HUES6 (cell line): ENCODE results near the gene C9.
"Not testable (repeated sequence)": the region's sequence is repeated elsewhere in the genome, so short reads cannot be mapped to it uniquely, and the experiment has no call there.

Experiments used
- H3K27ac ChIP-seq: 2 replicates; pipeline ENCODE4 v1.7.0; 2013; ENCODE audit warnings: low read depth, mild to moderate bottlenecking, low read length, inconsistent platforms
- H3K27me3 ChIP-seq: 2 replicates; pipeline ENCODE4 v1.6.1; 2013; ENCODE audit warnings: low read length; ENCODE audit not compliant: control insufficient read depth, insufficient read depth
- H3K36me3 ChIP-seq: 2 replicates; pipeline ENCODE4 v1.6.1; 2013; ENCODE audit warnings: low read length; ENCODE audit not compliant: control insufficient read depth, insufficient read depth
- H3K4me1 ChIP-seq: 2 replicates; pipeline ENCODE4 v1.6.1; 2013; ENCODE audit warnings: low read length; ENCODE audit not compliant: control insufficient read depth, insufficient read depth
- H3K4me3 ChIP-seq: 2 replicates; pipeline ENCODE4 v1.5.1; 2013; ENCODE audit warnings: low read depth, low read length
- H3K9ac ChIP-seq: one replicate; pipeline ENCODE4 v1.6.1; 2013; ENCODE audit warnings: mild to moderate bottlenecking, low read length
- H3K9me3 ChIP-seq: 2 replicates; pipeline ENCODE4 v1.6.1; 2013; ENCODE audit warnings: low read depth, low read length; ENCODE audit not compliant: control insufficient read depth, insufficient read depth

The C9 gene

DNA sequence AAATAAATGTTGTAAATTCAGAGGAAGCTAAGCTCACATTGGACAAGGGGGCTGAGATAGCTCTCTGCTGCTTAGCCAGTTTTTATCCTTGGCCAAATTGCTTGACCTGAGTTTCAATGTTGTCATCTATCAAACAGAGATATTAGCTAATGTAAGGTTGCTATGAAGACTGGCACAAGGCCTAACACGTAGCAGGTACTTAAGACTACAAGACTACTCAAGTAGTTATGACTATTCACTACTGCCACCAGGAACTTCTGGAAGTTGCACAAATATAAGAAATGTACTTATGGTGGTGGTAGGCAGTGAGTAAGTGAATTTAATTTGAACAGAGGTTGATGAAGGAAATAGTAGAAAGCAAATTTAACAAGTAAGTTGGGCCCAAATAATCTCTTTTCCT lies 127.6 kb downstream of the C9 start:
- Histone ChIP-seq H3K36me3 (no peaks in the 10 kb centered on the region), H3K9ac (no peak overlapping the region), H3K9me3 (peaks cover 8% of the 10 kb centered on the region), H3K4me3 (no peak overlapping the region), H3K4me1 (no peaks in the 10 kb centered on the region), H3K27me3 (no peaks in the 10 kb centered on the region), H3K27ac (no peak overlapping the region)

GRCh38 chr5:39235648-39236047 lies 128.6 kb downstream of the C9 start:
- Histone ChIP-seq H3K9me3 (no peaks in the 10 kb centered on the region), H3K4me1 (no peaks in the 10 kb centered on the region), H3K36me3 (no peaks in the 10 kb centered on the region), H3K4me3 (no peak overlapping the region), H3K27ac (no peak overlapping the region), H3K27me3 (no peaks in the 10 kb centered on the region), H3K9ac (no peak overlapping the region)

GRCh38 chr5:39234494-39234893 lies 129.8 kb downstream of the C9 start:
- not testable (repeated sequence) for H3K4me3 ChIP-seq, H3K9me3 ChIP-seq, H3K9ac ChIP-seq, H3K27me3 ChIP-seq, H3K27ac ChIP-seq, H3K4me1 ChIP-seq, H3K36me3 ChIP-seq
